Activated T-helper 17 cell treated with anti-CD3 and anti-CD28 coated beads, Interleukin-2, amount 50 U/mL, for 72 hours (primary cell): Measurements from ENCODE around the gene KCNQ1. TPM values are rescaled to one million over a fixed set of nuclear protein-coding genes. Genes with fewer than 3 reads are reported as not detected.

Experiments used
- ATAC-seq: fragments of 150-1000 bp; cut with Tn5 transposase; replicated peaks from 2 replicates; pipeline ENCODE4 v1.10.0; 2021; ENCODE audit warnings: mild to moderate bottlenecking, moderate library complexity
- H3K27ac Mint-ChIP-seq: one replicate; pipeline ENCODE4 v1.8.0; 2022; ENCODE audit warnings: mixed read lengths
- H3K27me3 Mint-ChIP-seq: one replicate; pipeline ENCODE4 v1.8.0; 2022; ENCODE audit warnings: mixed read lengths
- H3K36me3 Mint-ChIP-seq: one replicate; pipeline ENCODE4 v1.8.0; 2022; ENCODE audit warnings: low read depth, mild to moderate bottlenecking, mixed read lengths
- H3K4me1 Mint-ChIP-seq: one replicate; pipeline ENCODE4 v1.8.0; 2022; ENCODE audit warnings: mixed read lengths
- H3K4me3 Mint-ChIP-seq: one replicate; pipeline ENCODE4 v1.8.0; 2022; ENCODE audit warnings: mild to moderate bottlenecking, mixed read lengths
- H3K9me3 Mint-ChIP-seq: one replicate; pipeline ENCODE4 v1.8.0; 2022; ENCODE audit warnings: mixed read lengths
- total RNA-seq, 2 donors: library from RNA; stranded (reverse); gene quantifications; one replicate each; pipeline ENCODE4 v1.2.3, GENCODE V29; 2022

KCNQ1 gene
- total RNA-seq, 2 donors from 2014 or later: 7.0 to 9.7 TPM

- Mint-ChIP-seq H3K36me3 (no peaks in the 10 kb centered on the region), H3K27ac (no peak overlapping the region), H3K4me1 (peaks cover 9% of the 10 kb centered on the region), H3K4me3 (no peak overlapping the region), H3K27me3 (no peaks in the 10 kb centered on the region), H3K9me3 (no peaks in the 10 kb centered on the region)
- ATAC-seq: no peak
Measured at GRCh38 chr11:2450321-2451041, 5.7 kb downstream of the KCNQ1 start.

- H3K27ac Mint-ChIP-seq: no peak overlapping the region
- H3K27me3 Mint-ChIP-seq: no peaks in the 10 kb centered on the region
- peaks cover 9% of the 10 kb centered on the region for H3K4me1 Mint-ChIP-seq
- no peak overlapping the region for H3K4me3 Mint-ChIP-seq
- ATAC-seq: no peak
- no peaks in the 10 kb centered on the region for H3K36me3 Mint-ChIP-seq
- no peaks in the 10 kb centered on the region for H3K9me3 Mint-ChIP-seq
Measured at GRCh38 chr11:2451336-2451735, 6.5 kb downstream of the KCNQ1 start.

- ATAC-seq: no peak
- Mint-ChIP-seq H3K27me3 (no peaks in the 10 kb centered on the region), H3K27ac (no peak overlapping the region), H3K36me3 (no peaks in the 10 kb centered on the region), H3K4me1 (peaks cover 6% of the 10 kb centered on the region), H3K4me3 (no peak overlapping the region), H3K9me3 (no peaks in the 10 kb centered on the region)
Measured at GRCh38 chr11:2451916-2452315, 7.1 kb downstream of the KCNQ1 start.

- Mint-ChIP-seq H3K4me3 (no peak overlapping the region), H3K4me1 (peaks cover under 1% of the 10 kb centered on the region), H3K36me3 (no peaks in the 10 kb centered on the region), H3K27ac (no peak overlapping the region), H3K27me3 (no peaks in the 10 kb centered on the region), H3K9me3 (no peaks in the 10 kb centered on the region)
- ATAC-seq: no peak
Measured at GRCh38 chr11:2452321-2453012, 7.7 kb downstream of the KCNQ1 start.

GRCh38 chr11:2453436-2453835 lies 8.6 kb downstream of the KCNQ1 start:
- H3K27ac Mint-ChIP-seq: no peak overlapping the region
- ATAC-seq: no peak

GRCh38 chr11:2458321-2458720 lies 13.5 kb downstream of the KCNQ1 start:
- Mint-ChIP-seq H3K4me1 (no peaks in the 10 kb centered on the region), H3K27ac (no peak overlapping the region), H3K4me3 (no peak overlapping the region), H3K9me3 (no peaks in the 10 kb centered on the region), H3K36me3 (no peaks in the 10 kb centered on the region), H3K27me3 (no peaks in the 10 kb centered on the region)
- ATAC-seq: no peak

More at GRCh38 chr11:2453436-2453835, 8.6 kb downstream of the KCNQ1 start:
- Mint-ChIP-seq H3K36me3 (no peaks in the 10 kb centered on the region), H3K4me3 (no peak overlapping the region), H3K4me1 (no peaks in the 10 kb centered on the region), H3K9me3 (no peaks in the 10 kb centered on the region), H3K27me3 (no peaks in the 10 kb centered on the region)

- H3K9me3 Mint-ChIP-seq: no peaks in the 10 kb centered on the region
- H3K27ac Mint-ChIP-seq: no peak overlapping the region
- no peaks in the 10 kb centered on the region for H3K27me3 Mint-ChIP-seq
- H3K36me3 Mint-ChIP-seq: no peaks in the 10 kb centered on the region
- no peak for ATAC-seq
- no peak overlapping the region for H3K4me3 Mint-ChIP-seq
- H3K4me1 Mint-ChIP-seq: no peaks in the 10 kb centered on the region
Measured at GRCh38 chr11:2459016-2459725, 14.4 kb downstream of the KCNQ1 start.

- no peaks in the 10 kb centered on the region for H3K4me1 Mint-ChIP-seq
- H3K36me3 Mint-ChIP-seq: no peaks in the 10 kb centered on the region
- ATAC-seq: no peak
- no peak overlapping the region for H3K4me3 Mint-ChIP-seq
- no peak overlapping the region for H3K27ac Mint-ChIP-seq
- no peaks in the 10 kb centered on the region for H3K27me3 Mint-ChIP-seq
- no peaks in the 10 kb centered on the region for H3K9me3 Mint-ChIP-seq
Measured at GRCh38 chr11:2459796-2460531, 15.2 kb downstream of the KCNQ1 start.

- no peaks in the 10 kb centered on the region for H3K36me3 Mint-ChIP-seq
Measured at GRCh38 chr11:2460540-2461252, 15.9 kb downstream of the KCNQ1 start.

GRCh38 chr11:2461253-2461955 lies 16.6 kb downstream of the KCNQ1 start:
- Mint-ChIP-seq H3K9me3 (no peaks in the 10 kb centered on the region), H3K4me3 (no peak overlapping the region), H3K4me1 (no peaks in the 10 kb centered on the region), H3K27ac (peak overlapping the region; percentile 43), H3K36me3 (no peaks in the 10 kb centered on the region), H3K27me3 (no peaks in the 10 kb centered on the region)
- ATAC-seq: no peak

More at GRCh38 chr11:2460540-2461252, 15.9 kb downstream of the KCNQ1 start:
- Mint-ChIP-seq H3K27me3 (no peaks in the 10 kb centered on the region), H3K4me3 (no peak overlapping the region), H3K27ac (no peak overlapping the region), H3K9me3 (no peaks in the 10 kb centered on the region), H3K4me1 (no peaks in the 10 kb centered on the region)
- ATAC-seq: no peak

GRCh38 chr11:2461956-2462542 lies 17.2 kb downstream of the KCNQ1 start:
- H3K4me3 Mint-ChIP-seq: no peak overlapping the region
- no peaks in the 10 kb centered on the region for H3K36me3 Mint-ChIP-seq
- ATAC-seq: no peak
- no peaks in the 10 kb centered on the region for H3K4me1 Mint-ChIP-seq
- H3K27ac Mint-ChIP-seq: peak overlapping the region; percentile 43
- H3K27me3 Mint-ChIP-seq: no peaks in the 10 kb centered on the region
- no peaks in the 10 kb centered on the region for H3K9me3 Mint-ChIP-seq

GRCh38 chr11:2462543-2462985 lies 17.8 kb downstream of the KCNQ1 start:
- Mint-ChIP-seq H3K27ac (no peak overlapping the region), H3K4me3 (no peak overlapping the region), H3K36me3 (no peaks in the 10 kb centered on the region), H3K9me3 (no peaks in the 10 kb centered on the region), H3K27me3 (no peaks in the 10 kb centered on the region), H3K4me1 (peaks cover 4% of the 10 kb centered on the region)
- ATAC-seq: no peak
